Endothelial cell of umbilical vein (primary cell): Measurements from ENCODE around the gene CIAO1. TPM values are rescaled to one million over a fixed set of nuclear protein-coding genes. Genes with fewer than 3 reads are reported as not detected.

Experiments used
- BruUV-seq: library from RNA; stranded (reverse); fragments of 400-500 nt; replicated peaks from 2 replicates; lab custom pipeline; 2021; lab: Mats Ljungman, UMichigan
- CTCF ChIA-PET: fragments of 300-600, 350-600 bp; sonication (Branson Sonifier 250); formaldehyde crosslinking; loops from one replicate; lab custom pipeline; 2021; ENCODE audit warnings: antibody characterized with exemption, inconsistent platforms; lab: Charles Lee
- POLR2A ChIA-PET: fragments of 300-600, 350-600 bp; sonication (Branson Sonifier 250); formaldehyde crosslinking; loops from one replicate; lab custom pipeline; 2021; ENCODE audit warnings: antibody characterized with exemption, inconsistent platforms; lab: Charles Lee
- DNase-seq: peaks from one replicate; pipeline ENCODE4 v3.0.0-alpha.2; 2011; ENCODE audit warnings: low read depth, low spot score
- FAIRE-seq: peaks from 2 replicates; lab custom pipeline; 2011; peaks lifted over from hg19 to GRCh38; lab: Jason Lieb, UNC
- H2AFZ ChIP-seq: 2 replicates; pipeline ENCODE4 v1.6.0; 2012; ENCODE audit warnings: low read depth, low read length, control low read depth, inconsistent platforms
- H3K27ac ChIP-seq: 2 replicates; pipeline ENCODE4 v1.5.1; 2011; ENCODE audit warnings: low read depth, mild to moderate bottlenecking, control low read depth, low read length, moderate library complexity; ENCODE audit not compliant: insufficient read depth
- H3K27me3 ChIP-seq, 2 experiments: 2 replicates each; pipeline versions ENCODE4 v1.6.0 to v1.6.1; 2011; ENCODE audit warnings: low read length in 2 of 2, mixed read lengths in 1 of 2; ENCODE audit not compliant: control insufficient read depth in 2 of 2, insufficient read depth in 2 of 2
- H3K36me3 ChIP-seq, 2 experiments: 2 replicates in 1 of 2; 3 replicates in 1 of 2; pipeline ENCODE4 v1.5.1; 2011; ENCODE audit warnings: low read length in 2 of 2, mild to moderate bottlenecking in 1 of 2, moderate library complexity in 1 of 2; ENCODE audit not compliant: control insufficient read depth in 2 of 2, insufficient read depth in 2 of 2; ENCODE audit errors: extremely low read depth in 1 of 2
- H3K4me1 ChIP-seq: 3 replicates; pipeline ENCODE4 v1.5.1; 2011; ENCODE audit warnings: mild to moderate bottlenecking, low read length; ENCODE audit not compliant: control insufficient read depth, insufficient read depth; ENCODE audit errors: extremely low read depth
- H3K4me2 ChIP-seq: 2 replicates; pipeline ENCODE4 v1.6.1; 2011; ENCODE audit warnings: low read length, control low read depth, mixed read lengths; ENCODE audit not compliant: insufficient read depth
- H3K4me3 ChIP-seq, 3 experiments: fragments of 200-600 bp in 1 of 3; sonication (generic), shearing (Covaris generic) in 1 of 3; replicated peaks in 1 of 3; 2 replicates each; pipeline ENCODE4 v1.5.1; 2011 to 2016; ENCODE audit warnings: control low read depth in 3 of 3, low read length in 3 of 3, mild to moderate bottlenecking in 2 of 3, inconsistent platforms in 1 of 3, low read depth in 1 of 3, moderate library complexity in 1 of 3; ENCODE audit not compliant: insufficient read depth in 1 of 3
- H3K79me2 ChIP-seq: 2 replicates; pipeline ENCODE4 v1.6.0; 2012; ENCODE audit warnings: low read length, inconsistent platforms; ENCODE audit not compliant: control insufficient read depth, insufficient read depth
- H3K9ac ChIP-seq: replicated peaks from 2 replicates; pipeline ENCODE3; 2011; ENCODE audit warnings: low read length, control low read depth; ENCODE audit not compliant: insufficient read depth; ENCODE audit errors: extremely low read depth
- H3K9me1 ChIP-seq: replicated peaks from 3 replicates; pipeline ENCODE4 v1.6.0; 2011; ENCODE audit warnings: mild to moderate bottlenecking, low read length; ENCODE audit not compliant: control insufficient read depth, insufficient read depth; ENCODE audit errors: extremely low read depth
- H3K9me3 ChIP-seq: replicated peaks from 2 replicates; pipeline ENCODE4 v1.5.1; 2012; ENCODE audit warnings: low read length, inconsistent platforms; ENCODE audit not compliant: control insufficient read depth, insufficient read depth
- H4K20me1 ChIP-seq: replicated peaks from 2 replicates; pipeline ENCODE3; 2011; ENCODE audit warnings: mild to moderate bottlenecking, low read length; ENCODE audit not compliant: control insufficient read depth, insufficient read depth; ENCODE audit errors: extremely low read depth
- EZH2 ChIP-seq: IDR thresholded peaks from 2 replicates; pipeline ENCODE4 v1.6.1; 2012; ENCODE audit warnings: borderline replicate concordance, low read depth, mild to moderate bottlenecking, moderate library complexity, low read length, inconsistent platforms; ENCODE audit not compliant: severe bottlenecking
- FOS ChIP-seq: IDR thresholded peaks from 2 replicates; pipeline ENCODE4 v1.6.1; 2011; ENCODE audit warnings: mild to moderate bottlenecking, low read length, moderate library complexity, borderline replicate concordance; ENCODE audit not compliant: insufficient read depth
- GATA2 ChIP-seq: IDR thresholded peaks from 2 replicates; pipeline ENCODE4 v1.7.0; 2011; ENCODE audit warnings: low read depth, mild to moderate bottlenecking, moderate library complexity, mixed read lengths, low read length; ENCODE audit not compliant: insufficient read length, insufficient read depth
- JUN ChIP-seq: IDR thresholded peaks from 2 replicates; pipeline ENCODE4 v1.6.1; 2011; ENCODE audit warnings: borderline replicate concordance, low read depth; ENCODE audit not compliant: insufficient read length, insufficient read depth
- MYC ChIP-seq: IDR thresholded peaks from one replicate; pipeline ENCODE4 v1.6.1; 2011; ENCODE audit warnings: mild to moderate bottlenecking, low read depth, low read length
- POLR2A ChIP-seq: IDR thresholded peaks from 2 replicates; pipeline ENCODE4 v1.6.1; 2012; ENCODE audit warnings: low read depth, mild to moderate bottlenecking, control low read depth, low read length
- POLR2AphosphoS5 ChIP-seq: IDR thresholded peaks from 2 replicates; pipeline ENCODE4 v1.6.1; 2012; ENCODE audit warnings: low read depth, mild to moderate bottlenecking, control low read depth, low read length, moderate library complexity; ENCODE audit not compliant: insufficient read depth
- dilution Hi-C: fragments of 300-500 bp; cut with MboI; formaldehyde crosslinking; loops from one replicate; pipeline ENCODE4 v1.15.0; 2019; ENCODE audit warnings: low sequenced_read_pairs; ENCODE audit not compliant: extremely low pct_ligation_motif_present
- intact Hi-C: fragments of 100-400 bp; cut with micrococcal nuclease; formaldehyde crosslinking; loops from one replicate; pipeline ENCODE4 v1.10.0; 2022
- polyA plus RNA-seq, 4 experiments: library from polyadenylated mRNA; depleted of rRNA in 3 of 4; stranded (reverse) in 3 of 4; unstranded in 1 of 4; fragments of >200 nt; gene quantifications; 2 replicates each; pipeline versions ENCODE4 v1.2.1 to v1.2.3, GENCODE V29; 2011 to 2012; ENCODE audit warnings: missing spikeins in 1 of 4
- total RNA-seq: library from RNA; stranded (reverse); gene quantifications from 2 replicates; pipeline ENCODE4 v1.2.3, GENCODE V29; 2021
- TF ChIP-seq, protein P1 (sequence below), 2 donors: IDR thresholded peaks; 1 replicate in 1 of 2; 2 replicates in 1 of 2; pipeline ENCODE4 v1.5.1; 2011; ENCODE audit warnings: low read length in 2 of 2, mild to moderate bottlenecking in 2 of 2, moderate library complexity in 2 of 2, control low read depth in 1 of 2, inconsistent platforms in 1 of 2, low read depth in 1 of 2; ENCODE audit not compliant: insufficient read depth in 1 of 2; ENCODE audit errors: extremely low read depth in 1 of 2
- TF ChIP-seq, protein P2 (sequence below): IDR thresholded peaks from 2 replicates; pipeline ENCODE4 v1.6.1; 2011; ENCODE audit not compliant: insufficient read depth, insufficient read length

Gene CIAO1
- total and polyA plus RNA-seq, 2 donors (not counting 3 experiments of a cell fraction or from before 2014, with no cell fraction given), result 70.7 to 119 TPM

DNA sequence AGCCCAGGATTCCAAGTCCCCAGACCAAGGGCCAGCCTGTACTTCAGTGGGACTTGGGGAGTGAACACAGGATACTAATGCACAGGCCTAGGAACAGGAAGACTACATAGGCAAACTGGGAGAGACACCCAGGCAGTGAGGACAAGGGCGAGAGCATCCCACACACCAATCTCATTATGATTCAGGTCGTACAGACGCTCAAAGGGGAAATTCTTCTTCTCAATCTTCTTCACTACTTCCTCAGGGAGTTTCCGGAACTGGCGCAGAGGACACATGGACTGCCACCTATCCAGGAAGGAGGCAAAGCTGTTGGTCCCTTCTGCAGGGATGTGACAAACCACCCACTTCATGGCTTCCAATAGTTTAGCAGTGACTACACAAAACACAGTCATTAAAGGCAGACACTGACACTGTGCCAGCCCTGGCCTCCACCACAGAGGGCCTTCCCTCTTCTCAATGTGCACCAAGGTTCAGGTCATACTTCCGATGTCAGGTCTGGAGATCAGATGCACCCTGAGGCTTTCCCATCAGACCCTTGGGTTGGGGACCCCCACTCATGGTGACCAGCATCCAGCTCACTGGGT lies 21.3 kb downstream of the CIAO1 start:
- no TSS peak for BruUV-seq
- H3K27me3 ChIP-seq, result no peaks in the 10 kb centered on the region
- no peak overlapping the region for H3K27ac ChIP-seq
- ChIA-PET CTCF (no interaction called here), POLR2A (no interaction called here)
- H3K36me3 ChIP-seq, result peaks cover 39 to 82% of the 10 kb centered on the region in 2 experiments
- H2AFZ ChIP-seq, result no peak overlapping the region
- dilution Hi-C loops, result no loop called here
- H4K20me1 ChIP-seq, result no peaks in the 10 kb centered on the region
- no peaks in the 10 kb centered on the region for H3K9me3 ChIP-seq
- H3K9me1 ChIP-seq, result no peaks in the 10 kb centered on the region
- no peak for FAIRE-seq
- H3K9ac ChIP-seq, result no peak overlapping the region
- no peak overlapping the region for H3K4me2 ChIP-seq
- no peaks in the 10 kb centered on the region for H3K4me1 ChIP-seq
- H3K4me3 ChIP-seq, result no peak overlapping the region
- intact Hi-C loops, result no loop called here
- H3K79me2 ChIP-seq, result no peaks in the 10 kb centered on the region
- TF ChIP-seq FOS (no peak), POLR2AphosphoS5 (no peak), POLR2A (no peak), MYC (no peak), JUN (no peak), EZH2 (no peak), GATA2 (no peak)
- TF ChIP-seq, protein P1, sequence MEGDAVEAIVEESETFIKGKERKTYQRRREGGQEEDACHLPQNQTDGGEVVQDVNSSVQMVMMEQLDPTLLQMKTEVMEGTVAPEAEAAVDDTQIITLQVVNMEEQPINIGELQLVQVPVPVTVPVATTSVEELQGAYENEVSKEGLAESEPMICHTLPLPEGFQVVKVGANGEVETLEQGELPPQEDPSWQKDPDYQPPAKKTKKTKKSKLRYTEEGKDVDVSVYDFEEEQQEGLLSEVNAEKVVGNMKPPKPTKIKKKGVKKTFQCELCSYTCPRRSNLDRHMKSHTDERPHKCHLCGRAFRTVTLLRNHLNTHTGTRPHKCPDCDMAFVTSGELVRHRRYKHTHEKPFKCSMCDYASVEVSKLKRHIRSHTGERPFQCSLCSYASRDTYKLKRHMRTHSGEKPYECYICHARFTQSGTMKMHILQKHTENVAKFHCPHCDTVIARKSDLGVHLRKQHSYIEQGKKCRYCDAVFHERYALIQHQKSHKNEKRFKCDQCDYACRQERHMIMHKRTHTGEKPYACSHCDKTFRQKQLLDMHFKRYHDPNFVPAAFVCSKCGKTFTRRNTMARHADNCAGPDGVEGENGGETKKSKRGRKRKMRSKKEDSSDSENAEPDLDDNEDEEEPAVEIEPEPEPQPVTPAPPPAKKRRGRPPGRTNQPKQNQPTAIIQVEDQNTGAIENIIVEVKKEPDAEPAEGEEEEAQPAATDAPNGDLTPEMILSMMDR (IDR thresholded peaks at IDR 0.05; ENCODE audit: extremely low read depth in 1 of 2, insufficient read depth in 1 of 2, low read depth in 1 of 2, low read length in 2 of 2), result no peak
- TF ChIP-seq, protein P2, sequence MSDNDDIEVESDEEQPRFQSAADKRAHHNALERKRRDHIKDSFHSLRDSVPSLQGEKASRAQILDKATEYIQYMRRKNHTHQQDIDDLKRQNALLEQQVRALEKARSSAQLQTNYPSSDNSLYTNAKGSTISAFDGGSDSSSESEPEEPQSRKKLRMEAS, result no peak
- no peak for DNase-seq
